Activated naive CD4-positive, alpha-beta T cell treated with anti-CD3 and anti-CD28 coated beads, Interleukin-2, amount 10 ng/mL, durations not matched to agents 7 days and 5 days (primary cell): ENCODE measurements around the gene CARD10.
"Not testable (repeated sequence)": the region's sequence is repeated elsewhere in the genome, so short reads cannot be mapped to it uniquely, and the experiment has no call there.

Experiments used
- CTCF ChIA-PET: fragments of 350-600 bp; sonication (Branson Sonifier 250); formaldehyde crosslinking; loops from one replicate; lab custom pipeline; 2021; ENCODE audit warnings: antibody characterized with exemption; lab: Charles Lee
- DNase-seq: peaks from one replicate; pipeline ENCODE4 v3.0.0-alpha.2; 2020
- H3K27ac Mint-ChIP-seq: one replicate; pipeline ENCODE4 v1.8.0; 2021; ENCODE audit warnings: mild to moderate bottlenecking, moderate library complexity, mixed read lengths
- H3K27me3 Mint-ChIP-seq: one replicate; pipeline ENCODE4 v1.8.0; 2021; ENCODE audit warnings: mild to moderate bottlenecking, mixed read lengths
- H3K36me3 Mint-ChIP-seq: one replicate; pipeline ENCODE4 v1.8.0; 2021; ENCODE audit warnings: mixed read lengths
- H3K4me1 Mint-ChIP-seq: one replicate; pipeline ENCODE4 v1.8.0; 2021; ENCODE audit warnings: mixed read lengths
- H3K4me3 Mint-ChIP-seq: one replicate; pipeline ENCODE4 v1.8.0; 2021; ENCODE audit warnings: mild to moderate bottlenecking, moderate library complexity, mixed read lengths
- H3K9me3 Mint-ChIP-seq: one replicate; pipeline ENCODE4 v1.8.0; 2021; ENCODE audit warnings: mixed read lengths

The CARD10 gene

DNA sequence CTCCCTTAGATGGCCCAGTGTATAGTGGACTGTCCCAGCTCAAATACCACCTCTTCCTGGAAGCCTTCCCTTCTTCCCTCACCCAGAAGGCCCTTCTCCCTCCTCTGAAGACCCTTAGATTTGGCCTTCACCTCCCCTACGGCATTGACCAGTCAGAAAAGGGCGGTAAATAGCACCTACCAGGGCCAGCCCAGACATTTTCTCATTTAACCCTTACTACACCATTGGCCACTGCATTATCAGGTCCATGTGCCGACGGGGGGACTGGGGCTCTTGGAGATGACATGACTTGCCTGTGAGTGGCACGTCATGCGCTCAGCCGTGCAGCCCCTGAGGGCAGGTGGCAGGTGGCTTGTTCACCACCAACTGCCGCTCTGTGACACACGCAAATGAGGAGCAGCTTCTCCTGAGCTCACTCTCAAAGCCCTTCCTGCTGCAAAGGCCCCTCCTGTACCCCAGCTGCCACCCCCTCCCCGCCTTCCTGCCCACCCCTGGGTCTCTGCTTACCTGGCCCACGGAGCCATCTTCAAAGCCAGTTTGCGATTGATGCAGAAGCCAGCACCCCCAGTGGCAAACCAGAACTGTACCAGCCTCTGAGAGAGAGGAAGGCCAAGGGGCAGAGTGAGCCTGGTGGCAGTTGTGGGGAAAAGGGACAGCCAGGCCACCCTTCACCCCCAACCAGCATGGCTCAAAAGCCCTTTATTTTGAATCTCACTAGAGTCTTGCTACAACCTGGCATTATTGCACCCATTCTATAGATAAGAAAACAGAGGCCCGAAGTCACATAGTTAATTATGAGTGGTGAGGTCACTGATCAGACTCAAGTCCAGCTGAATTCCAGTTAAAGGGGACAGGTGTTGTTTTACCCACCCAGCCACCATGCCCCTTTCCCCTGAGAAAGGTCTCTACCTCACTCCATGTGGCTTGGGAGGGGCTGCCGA lies 42.6 kb downstream of the CARD10 start:
- Mint-ChIP-seq H3K27me3 (no peaks in the 10 kb centered on the region), H3K4me3 (no peak overlapping the region), H3K27ac (peak overlapping the region; percentile 6), H3K9me3 (no peaks in the 10 kb centered on the region), H3K4me1 (peaks cover 9% of the 10 kb centered on the region), H3K36me3 (peaks cover 47% of the 10 kb centered on the region)
- CTCF ChIA-PET: no interaction called here
- no peak for DNase-seq

- no peak for DNase-seq
- H3K27me3 Mint-ChIP-seq: no peaks in the 10 kb centered on the region
- no peak overlapping the region for H3K4me3 Mint-ChIP-seq
- CTCF ChIA-PET: interaction anchor here (3.5 to 4.4 kb wide), 2 partner anchors 8 to 24 kb away, joined by 26 to 55 read pairs; no protein-coding TSS in a partner anchor
- no peak overlapping the region for H3K27ac Mint-ChIP-seq
- H3K9me3 Mint-ChIP-seq: no peaks in the 10 kb centered on the region
- H3K4me1 Mint-ChIP-seq: no peaks in the 10 kb centered on the region
- H3K36me3 Mint-ChIP-seq: peaks cover 56% of the 10 kb centered on the region
These were observed 44.6 kb downstream of the CARD10 start for GRCh38 chr22:37474447-37475090.

- no peak overlapping the region for H3K27ac Mint-ChIP-seq
- no peaks in the 10 kb centered on the region for H3K4me1 Mint-ChIP-seq
- no peaks in the 10 kb centered on the region for H3K9me3 Mint-ChIP-seq
- CTCF ChIA-PET: interaction anchor here (1.1 to 4.4 kb wide), 9 partner anchors 9 to 157 kb away, joined by 3 to 55 read pairs (median 12); no protein-coding TSS in a partner anchor
- H3K36me3 Mint-ChIP-seq: peaks cover 57% of the 10 kb centered on the region
- H3K4me3 Mint-ChIP-seq: no peak overlapping the region
- no peak for DNase-seq
- H3K27me3 Mint-ChIP-seq: no peaks in the 10 kb centered on the region
These were observed 45.7 kb downstream of the CARD10 start for GRCh38 chr22:37473437-37473946.

DNA sequence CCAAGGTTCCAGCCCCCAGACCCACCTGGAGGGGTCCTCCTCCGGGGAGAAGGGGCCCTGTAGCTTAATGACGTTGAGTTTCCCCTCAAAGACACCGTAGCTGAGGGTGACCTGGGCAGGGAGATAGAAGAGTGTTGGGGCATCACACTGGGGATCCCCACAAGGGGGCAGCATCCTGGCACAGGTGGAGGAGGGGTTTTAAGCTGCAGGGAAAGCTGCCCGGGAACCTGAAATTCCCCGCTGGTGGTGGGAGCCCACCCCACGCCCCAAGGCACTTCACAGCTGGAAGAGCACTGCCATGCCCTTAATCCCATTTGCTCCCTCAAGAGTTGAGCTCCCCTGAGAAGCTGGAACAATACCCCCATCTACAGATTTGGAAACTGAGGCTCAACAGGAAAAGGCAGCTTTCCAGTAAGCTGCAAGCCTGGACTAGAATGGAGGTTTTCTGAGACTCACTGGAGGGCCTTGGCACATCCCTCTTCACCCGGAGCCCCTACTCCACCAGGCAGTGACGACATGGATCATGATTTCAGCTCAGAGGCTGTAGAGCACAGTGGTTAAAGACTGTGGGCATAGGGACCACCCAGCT lies 46.7 kb downstream of the CARD10 start:
- H3K4me3 Mint-ChIP-seq: no peak overlapping the region
- H3K27ac Mint-ChIP-seq: no peak overlapping the region
- peak; percentile 65 for DNase-seq
- peaks cover 58% of the 10 kb centered on the region for H3K36me3 Mint-ChIP-seq
- CTCF ChIA-PET: interaction anchor here (0.7 to 4.4 kb wide), 17 partner anchors 10 to 156 kb away, joined by 3 to 55 read pairs (median 7); partner anchors contain the start of gene MFNG
- no peaks in the 10 kb centered on the region for H3K27me3 Mint-ChIP-seq
- no peaks in the 10 kb centered on the region for H3K9me3 Mint-ChIP-seq
- no peaks in the 10 kb centered on the region for H3K4me1 Mint-ChIP-seq

GRCh38 chr22:37471727-37472417 lies 47.3 kb downstream of the CARD10 start:
- Mint-ChIP-seq H3K9me3 (no peaks in the 10 kb centered on the region), H3K36me3 (peaks cover 58% of the 10 kb centered on the region), H3K4me3 (no peak overlapping the region), H3K27ac (no peak overlapping the region), H3K4me1 (no peaks in the 10 kb centered on the region), H3K27me3 (no peaks in the 10 kb centered on the region)
- CTCF ChIA-PET: interaction anchor here (0.7 to 4.4 kb wide), 16 partner anchors 11 to 155 kb away, joined by 3 to 55 read pairs (median 8); partner anchors contain the start of gene MFNG
- no peak for DNase-seq

DNA sequence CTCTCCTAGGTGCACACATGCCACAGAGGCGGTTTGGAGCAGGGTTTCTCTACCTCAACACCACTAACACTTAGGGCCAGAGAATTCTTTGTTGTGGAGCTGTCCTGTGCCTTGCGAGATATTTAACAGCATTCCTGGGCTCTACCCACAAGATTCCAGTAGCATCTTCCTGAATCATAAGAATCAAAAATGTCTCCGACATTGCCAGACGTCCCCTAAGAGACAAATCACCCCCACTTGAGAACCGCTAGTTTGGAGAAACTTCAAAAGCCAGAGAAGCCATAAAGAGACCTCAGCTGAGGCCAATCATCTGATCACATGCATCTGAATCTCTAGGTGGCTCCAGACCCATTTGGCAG lies 49.1 kb downstream of the CARD10 start:
- Mint-ChIP-seq H3K4me1 (no peaks in the 10 kb centered on the region), H3K36me3 (peaks cover 60% of the 10 kb centered on the region), H3K9me3 (no peaks in the 10 kb centered on the region), H3K27ac (no peak overlapping the region), H3K4me3 (no peak overlapping the region), H3K27me3 (no peaks in the 10 kb centered on the region)
- CTCF ChIA-PET: interaction anchor here (0.6 to 1.6 kb wide), 3 partner anchors 9 to 28 kb away, joined by 3 to 5 read pairs (median 3); no protein-coding TSS in a partner anchor
- no peak for DNase-seq

DNA sequence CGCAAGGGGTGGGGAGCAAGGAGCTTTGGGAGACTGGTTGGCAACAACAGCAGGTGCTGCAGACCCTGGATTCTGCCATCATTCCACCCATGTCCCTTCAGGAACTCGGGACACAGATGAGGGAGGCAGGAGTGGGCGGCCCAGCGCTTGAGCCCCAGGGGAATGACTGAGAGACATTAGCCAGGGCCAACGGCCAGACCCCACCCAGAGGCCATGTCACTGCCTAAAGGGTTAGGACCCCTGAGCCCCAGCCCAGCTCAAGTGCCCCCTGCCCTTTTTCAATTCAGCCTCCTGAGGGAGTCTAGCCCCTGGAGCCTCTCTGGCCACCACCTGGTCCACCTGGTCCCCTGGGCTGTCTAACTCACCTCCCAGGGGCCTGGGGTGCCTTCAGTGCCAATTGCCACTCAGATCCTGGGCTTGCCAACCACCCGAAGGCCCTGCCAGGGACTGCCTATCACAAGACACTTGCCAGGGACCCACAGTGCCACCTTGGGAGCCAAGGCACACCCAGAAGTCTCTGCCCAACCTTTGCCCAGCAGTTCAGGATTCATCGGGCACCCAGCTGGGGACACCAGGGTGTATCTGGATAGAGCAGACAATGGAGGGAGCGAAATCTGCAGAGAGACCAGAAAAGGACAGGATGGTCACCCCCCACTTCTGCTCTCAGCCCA lies 49.7 kb downstream of the CARD10 start:
- H3K4me1 Mint-ChIP-seq: peaks cover under 1% of the 10 kb centered on the region
- no peaks in the 10 kb centered on the region for H3K9me3 Mint-ChIP-seq
- CTCF ChIA-PET: interaction anchor here (0.6 to 1.6 kb wide), 4 partner anchors 8 to 29 kb away, joined by 3 to 5 read pairs (median 4); no protein-coding TSS in a partner anchor
- H3K27me3 Mint-ChIP-seq: no peaks in the 10 kb centered on the region
- no peak overlapping the region for H3K27ac Mint-ChIP-seq
- H3K36me3 Mint-ChIP-seq: peaks cover 56% of the 10 kb centered on the region
- H3K4me3 Mint-ChIP-seq: no peak overlapping the region
- no peak for DNase-seq

DNA sequence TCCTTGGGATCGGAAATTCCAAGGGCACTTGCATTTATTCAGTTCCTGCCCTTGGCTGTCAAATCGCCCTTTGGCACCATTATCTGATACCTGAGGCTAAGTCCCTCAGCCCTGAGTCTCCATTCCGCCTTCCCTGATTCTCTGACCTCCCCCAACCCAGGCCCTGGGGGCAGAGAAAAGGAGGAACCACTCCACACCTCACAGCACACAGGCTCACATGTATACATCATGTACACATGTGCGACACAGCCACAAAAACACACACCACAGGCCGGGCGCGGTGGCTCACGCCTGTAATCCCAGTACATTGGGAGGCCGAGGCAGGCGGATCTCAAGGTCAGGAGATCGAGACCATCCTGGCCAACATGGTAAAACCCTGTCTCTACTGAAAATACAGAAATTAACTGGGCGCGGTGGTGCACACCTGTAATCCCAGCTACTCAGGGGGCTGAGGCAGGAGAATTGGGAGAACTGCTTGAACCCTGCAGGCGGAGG lies 51.0 kb downstream of the CARD10 start:
- not testable (repeated sequence) for H3K4me1 Mint-ChIP-seq, H3K27ac Mint-ChIP-seq, H3K4me3 Mint-ChIP-seq, H3K9me3 Mint-ChIP-seq, DNase-seq, H3K27me3 Mint-ChIP-seq
- CTCF ChIA-PET: interaction anchor here (1.2 kb wide), 1 partner anchor 10 kb away, joined by 4 read pairs; no protein-coding TSS in a partner anchor
- H3K36me3 Mint-ChIP-seq: peaks cover 55% of the 10 kb centered on the region

- Mint-ChIP-seq H3K36me3 (peaks cover 53% of the 10 kb centered on the region), H3K4me3 (no peak overlapping the region), H3K27ac (no peak overlapping the region), H3K9me3 (no peaks in the 10 kb centered on the region), H3K27me3 (no peaks in the 10 kb centered on the region), H3K4me1 (peaks cover 2% of the 10 kb centered on the region)
- no peak for DNase-seq
- CTCF ChIA-PET: no interaction called here
These were observed 51.7 kb downstream of the CARD10 start for GRCh38 chr22:37467391-37467955.

DNA sequence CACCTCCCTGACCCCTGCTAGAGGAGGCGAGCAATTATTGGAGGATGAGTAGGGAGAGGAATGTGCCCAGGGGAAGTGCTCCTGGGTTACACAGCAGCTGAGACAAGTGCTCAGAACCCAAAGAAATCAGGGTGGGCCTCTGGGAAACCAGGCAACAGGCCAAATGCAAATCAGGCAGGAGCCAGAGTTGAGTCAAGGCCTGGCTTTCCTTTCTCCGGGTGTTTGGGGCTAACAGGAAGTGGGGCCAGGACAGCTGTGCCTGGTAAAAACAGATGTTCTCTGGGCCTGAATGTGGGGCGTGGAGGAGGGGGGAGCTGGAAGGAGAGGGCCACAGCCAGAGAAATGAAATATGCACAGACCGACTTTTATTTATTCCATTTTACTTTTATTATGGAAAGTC lies 55.0 kb downstream of the CARD10 start:
- Mint-ChIP-seq H3K4me1 (peaks cover 2% of the 10 kb centered on the region), H3K36me3 (peaks cover 42% of the 10 kb centered on the region), H3K27ac (no peak overlapping the region), H3K4me3 (no peak overlapping the region), H3K9me3 (no peaks in the 10 kb centered on the region), H3K27me3 (no peaks in the 10 kb centered on the region)
- CTCF ChIA-PET: no interaction called here
- no peak for DNase-seq

DNA sequence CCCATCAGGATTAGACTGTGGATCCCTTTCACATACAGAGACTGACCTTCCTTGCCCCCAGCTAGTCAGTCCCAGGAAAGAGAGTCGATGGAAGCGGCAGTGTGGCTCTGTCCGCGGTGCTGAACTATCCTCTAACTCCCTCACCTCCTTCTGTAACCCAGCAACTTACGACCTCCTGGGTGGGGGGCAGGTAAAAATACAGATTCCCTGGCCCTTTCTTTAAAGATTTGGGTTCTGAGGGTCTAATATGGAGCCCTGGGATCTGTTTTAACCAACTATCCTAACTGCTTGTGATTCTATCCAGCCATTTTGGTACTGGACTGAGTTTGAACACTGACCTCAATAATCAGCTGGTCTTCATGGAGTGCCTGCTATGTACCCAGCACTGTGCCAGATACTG lies 56.2 kb downstream of the CARD10 start:
- peaks cover 2% of the 10 kb centered on the region for H3K4me1 Mint-ChIP-seq
- no peaks in the 10 kb centered on the region for H3K9me3 Mint-ChIP-seq
- CTCF ChIA-PET: interaction anchor here (0.8 kb wide), 1 partner anchor 146 kb away, joined by 3 read pairs; no protein-coding TSS in a partner anchor
- H3K36me3 Mint-ChIP-seq: peaks cover 33% of the 10 kb centered on the region
- no peaks in the 10 kb centered on the region for H3K27me3 Mint-ChIP-seq
- H3K27ac Mint-ChIP-seq: no peak overlapping the region
- no peak overlapping the region for H3K4me3 Mint-ChIP-seq
- peak; percentile 49 for DNase-seq

- Mint-ChIP-seq H3K4me1 (peaks cover 2% of the 10 kb centered on the region), H3K27me3 (no peaks in the 10 kb centered on the region), H3K4me3 (no peak overlapping the region), H3K27ac (no peak overlapping the region), H3K9me3 (no peaks in the 10 kb centered on the region), H3K36me3 (peaks cover 31% of the 10 kb centered on the region)
- CTCF ChIA-PET: interaction anchor here (0.8 kb wide), 1 partner anchor 146 kb away, joined by 3 read pairs; no protein-coding TSS in a partner anchor
- DNase-seq: no peak
These were observed 56.8 kb downstream of the CARD10 start for GRCh38 chr22:37462436-37462835.
